ENCODE results near the gene PKD1. TPM values are rescaled to one million over a fixed set of nuclear protein-coding genes. Genes with fewer than 3 reads are reported as not detected.

PKD1 gene
- total and polyA plus RNA-seq, 2 of the 13 experiments (the other 11 are each of a cell fraction or from before 2014, with no cell fraction given): 22.1 to 23.0 TPM

DNA sequence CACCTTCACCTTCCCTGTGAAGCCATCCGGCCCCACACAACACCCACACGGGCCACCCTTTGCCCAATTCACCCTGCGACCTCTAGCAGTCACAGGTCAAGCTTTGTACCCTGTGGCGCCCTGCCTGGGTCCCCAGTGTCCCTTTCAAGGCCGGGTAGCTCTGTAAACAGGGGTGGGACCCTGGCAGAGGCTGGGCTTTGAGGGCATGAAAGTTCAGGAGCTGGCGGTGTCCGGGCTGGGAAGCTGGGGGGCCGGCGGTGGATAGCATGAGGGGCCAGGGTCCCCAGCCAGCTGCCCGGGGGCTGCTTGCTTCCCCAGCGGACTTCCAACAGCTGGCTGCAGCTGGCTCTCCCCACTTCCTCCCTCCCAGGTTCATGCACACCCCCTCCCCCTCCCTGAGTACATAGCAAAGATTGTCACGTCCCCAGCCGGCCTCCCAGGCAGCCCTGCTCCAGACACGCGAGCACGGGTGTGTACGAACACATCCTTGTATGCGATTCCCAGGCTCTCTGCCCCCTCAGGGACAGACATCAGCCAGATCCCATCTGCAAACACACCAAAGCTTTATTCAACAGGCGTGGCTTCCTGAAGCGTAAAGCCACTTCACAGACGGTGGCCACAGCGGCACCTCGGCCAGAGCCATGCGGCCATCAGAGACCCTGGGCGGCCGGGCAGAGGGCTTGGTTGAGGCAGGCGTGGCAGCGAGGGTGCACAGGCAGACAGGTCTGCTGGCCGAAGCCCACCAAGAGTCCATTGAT is 96.2 kb downstream of the PKD1 start (continued):
- TF ChIP-seq ZNF414 (CRISPR knock-in tag; IDR thresholded peaks at IDR 0.05) (no peak), GPN1 (CRISPR knock-in tag; IDR thresholded peaks at IDR 0.05; ENCODE audit: borderline replicate concordance) (no peak), ZNF12 (CRISPR knock-in tag; IDR thresholded peaks at IDR 0.05) (no peak), TRIM24 (CRISPR knock-in tag; IDR thresholded peaks at IDR 0.05) (no peak), JUN (CRISPR knock-in tag; IDR thresholded peaks at IDR 0.05) (no peak), ATRX (CRISPR knock-in tag; IDR thresholded peaks at IDR 0.05; ENCODE audit: borderline replicate concordance) (no peak), ZSCAN5A (CRISPR knock-in tag; IDR thresholded peaks at IDR 0.05; ENCODE audit: borderline replicate concordance) (peak; percentile 67; the same call in 1 of the 2 replicates), RBM39 (IDR thresholded peaks at IDR 0.05; ENCODE audit: low read depth, low read length, poor library complexity, severe bottlenecking) (peak; percentile 39), AKAP8 (CRISPR knock-in tag; IDR thresholded peaks at IDR 0.05) (peak; percentile 81), YEATS2 (CRISPR knock-in tag; IDR thresholded peaks at IDR 0.05; ENCODE audit: borderline replicate concordance) (peak; percentile 63; the same call in 1 of the 2 replicates), ZSCAN29 (CRISPR knock-in tag; conservative IDR thresholded peaks at IDR 0.05) (peak; percentile 68; the same call in 1 of the 2 replicates), ZNF24 (IDR thresholded peaks at IDR 0.05) (no peak), CBX5 (CRISPR knock-in tag; IDR thresholded peaks at IDR 0.05; ENCODE audit: borderline replicate concordance) (no peak), TOE1 (CRISPR knock-in tag; IDR thresholded peaks at IDR 0.05) (no peak), NR2F2 (IDR thresholded peaks at IDR 0.05; ENCODE audit: borderline replicate concordance, low read depth) (peak; percentile 93), MAZ (IDR thresholded peaks at IDR 0.05; ENCODE audit: borderline replicate concordance, low read depth, low read length) (no peak), MAZ (CRISPR knock-in tag; IDR thresholded peaks at IDR 0.05; ENCODE audit: low read depth) (peak; percentile 74), ONECUT2 (CRISPR knock-in tag; IDR thresholded peaks at IDR 0.05) (no peak), ZNF792 (CRISPR knock-in tag; IDR thresholded peaks at IDR 0.05) (peak; percentile 66), ESRRA (CRISPR knock-in tag; IDR thresholded peaks at IDR 0.05; ENCODE audit: low read depth) (peak; percentile 98), ZNF879 (CRISPR knock-in tag; IDR thresholded peaks at IDR 0.05) (no peak), ZNF30 (CRISPR knock-in tag; IDR thresholded peaks at IDR 0.05) (no peak), HES4 (CRISPR knock-in tag; IDR thresholded peaks at IDR 0.05; ENCODE audit: borderline replicate concordance) (0 out of 2 replicates have a peak, but pooled peaks have one; percentile 43), ZFY (CRISPR knock-in tag; IDR thresholded peaks at IDR 0.05) (peak; percentile 38; the same call in 1 of the 2 replicates), ZNF546 (CRISPR knock-in tag; conservative IDR thresholded peaks at IDR 0.05) (peak; percentile 40; the same call in 1 of the 2 replicates)
- TF ChIP-seq, protein P1, sequence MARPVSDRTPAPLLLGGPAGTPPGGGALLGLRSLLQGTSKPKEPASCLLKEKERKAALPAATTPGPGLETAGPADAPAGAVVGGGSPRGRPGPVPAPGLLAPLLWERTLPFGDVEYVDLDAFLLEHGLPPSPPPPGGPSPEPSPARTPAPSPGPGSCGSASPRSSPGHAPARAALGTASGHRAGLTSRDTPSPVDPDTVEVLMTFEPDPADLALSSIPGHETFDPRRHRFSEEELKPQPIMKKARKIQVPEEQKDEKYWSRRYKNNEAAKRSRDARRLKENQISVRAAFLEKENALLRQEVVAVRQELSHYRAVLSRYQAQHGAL (CRISPR knock-in tag; IDR thresholded peaks at IDR 0.05; ENCODE audit: not compliant biosample characterization): no peak
- TF ChIP-seq, protein P2, sequence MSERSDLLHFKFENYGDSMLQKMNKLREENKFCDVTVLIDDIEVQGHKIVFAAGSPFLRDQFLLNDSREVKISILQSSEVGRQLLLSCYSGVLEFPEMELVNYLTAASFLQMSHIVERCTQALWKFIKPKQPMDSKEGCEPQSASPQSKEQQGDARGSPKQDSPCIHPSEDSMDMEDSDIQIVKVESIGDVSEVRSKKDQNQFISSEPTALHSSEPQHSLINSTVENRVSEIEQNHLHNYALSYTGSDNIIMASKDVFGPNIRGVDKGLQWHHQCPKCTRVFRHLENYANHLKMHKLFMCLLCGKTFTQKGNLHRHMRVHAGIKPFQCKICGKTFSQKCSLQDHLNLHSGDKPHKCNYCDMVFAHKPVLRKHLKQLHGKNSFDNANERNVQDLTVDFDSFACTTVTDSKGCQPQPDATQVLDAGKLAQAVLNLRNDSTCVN (CRISPR knock-in tag; IDR thresholded peaks at IDR 0.05; ENCODE audit: borderline replicate concordance): no peak
